ENCODE results near the gene TEDC2. TPM values are rescaled to one million over a fixed set of nuclear protein-coding genes. Genes with fewer than 3 reads are reported as not detected.

TEDC2 gene
- total RNA-seq, 2 experiments from 2014 or later, result 48.0 to 110 TPM

- Histone ChIP-seq H3K79me2 (ENCODE audit: insufficient read depth, low read depth, low read length) (peaks cover 19% of the 10 kb centered on the region; the same call in 1 of the 2 replicates), H4K20me1 (ENCODE audit: insufficient read depth, low read length) (peaks cover 6% of the 10 kb centered on the region; the same call in 1 of the 2 replicates), H3K4me2 (ENCODE audit: low read length) (no peak overlapping the region), H2AFZ (ENCODE audit: low read length) (no peak overlapping the region), H3K36me3 (ENCODE audit: insufficient read depth, low read length) (peaks cover 12% of the 10 kb centered on the region; the same call in 1 of the 2 replicates), H3K4me3 (ENCODE audit: low read depth, low read length, poor library complexity, severe bottlenecking) (no peak overlapping the region), H3K27ac (ENCODE audit: low read depth, low read length, poor library complexity, severe bottlenecking) (no peak overlapping the region), H3K9me3 (ENCODE audit: low read length) (no peaks in the 10 kb centered on the region), H3K4me1 (ENCODE audit: insufficient read depth, low read length, poor library complexity, severe bottlenecking) (peaks cover 10% of the 10 kb centered on the region), H3K9me2 (ENCODE audit: insufficient read depth, low read length) (no peaks in the 10 kb centered on the region)
- no peak for DNase-seq (ENCODE audit: low spot score)
- BruUV-seq (replicated peaks), result no TSS peak
- no peak for TF ChIP-seq CTCF (conservative IDR thresholded peaks at IDR 0.05; ENCODE audit: low read length)
- no peak for TF ChIP-seq EZH2phosphoT487 (IDR thresholded peaks at IDR 0.05; ENCODE audit: borderline replicate concordance, low read depth, low read length)
- CTCF ChIA-PET (ENCODE audit: unreplicated experiment), result no interaction called here
- intact Hi-C loops (cut with micrococcal nuclease; ENCODE audit: unreplicated experiment), result no loop called here
- POLR2A ChIA-PET, result interaction anchor here (0.7 kb wide), 1 partner anchor 1811 kb away, joined by 3 read pairs; no protein-coding TSS in a partner anchor
Measured at GRCh38 chr16:2480948-2481347, 21.0 kb downstream of the TEDC2 start.

DNA sequence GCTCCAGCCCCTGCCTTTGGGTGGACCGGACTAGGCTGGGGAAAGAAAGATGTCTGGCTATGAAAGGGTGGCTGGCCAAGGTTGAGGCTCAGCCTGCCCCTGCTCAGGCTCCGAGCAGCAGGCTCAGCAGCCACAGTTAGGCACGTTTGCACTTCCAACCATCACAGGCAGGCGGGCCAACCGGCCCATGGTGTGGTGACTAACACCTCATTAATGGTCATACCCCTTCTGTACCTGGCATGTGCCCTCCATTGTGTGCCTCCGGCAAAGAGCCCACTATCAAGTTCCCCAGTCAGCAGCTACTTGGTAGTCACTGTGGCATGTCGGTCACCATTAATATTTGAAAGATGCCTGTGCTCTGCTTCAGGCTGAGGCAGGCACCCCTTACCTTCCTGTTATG, 21.8 kb downstream of the TEDC2 start:
- BruUV-seq (replicated peaks), result no TSS peak
- Histone ChIP-seq H3K4me3 (ENCODE audit: low read depth, low read length, poor library complexity, severe bottlenecking) (no peak overlapping the region), H3K79me2 (ENCODE audit: insufficient read depth, low read depth, low read length) (0 out of 2 replicates have a peak, but pooled peaks cover 12% of the 10 kb centered on the region), H3K4me2 (ENCODE audit: low read length) (no peak overlapping the region), H3K27ac (ENCODE audit: low read depth, low read length, poor library complexity, severe bottlenecking) (no peak overlapping the region), H4K20me1 (ENCODE audit: insufficient read depth, low read length) (no peaks in the 10 kb centered on the region), H3K9me3 (ENCODE audit: low read length) (no peaks in the 10 kb centered on the region), H3K9me2 (ENCODE audit: insufficient read depth, low read length) (no peaks in the 10 kb centered on the region), H2AFZ (ENCODE audit: low read length) (no peak overlapping the region), H3K36me3 (ENCODE audit: insufficient read depth, low read length) (peaks cover 12% of the 10 kb centered on the region; the same call in 1 of the 2 replicates), H3K4me1 (ENCODE audit: insufficient read depth, low read length, poor library complexity, severe bottlenecking) (peaks cover 5% of the 10 kb centered on the region)
- DNase-seq (ENCODE audit: low spot score), result no peak
- ChIA-PET POLR2A (no interaction called here), CTCF (ENCODE audit: unreplicated experiment) (no interaction called here)
- TF ChIP-seq EZH2phosphoT487 (IDR thresholded peaks at IDR 0.05; ENCODE audit: borderline replicate concordance, low read depth, low read length) (no peak), CTCF (conservative IDR thresholded peaks at IDR 0.05; ENCODE audit: low read length) (no peak)
- intact Hi-C loops (cut with micrococcal nuclease; ENCODE audit: unreplicated experiment), result no loop called here

- no TSS peak for BruUV-seq (replicated peaks)
Measured at GRCh38 chr16:2482249-2482648, 22.3 kb downstream of the TEDC2 start.

More at GRCh38 chr16:2482249-2482648, 22.3 kb downstream of the TEDC2 start:
- Histone ChIP-seq H3K27ac (ENCODE audit: low read depth, low read length, poor library complexity, severe bottlenecking) (no peak overlapping the region), H3K4me1 (ENCODE audit: insufficient read depth, low read length, poor library complexity, severe bottlenecking) (peaks cover 6% of the 10 kb centered on the region), H3K4me2 (ENCODE audit: low read length) (no peak overlapping the region), H2AFZ (ENCODE audit: low read length) (no peak overlapping the region), H3K36me3 (ENCODE audit: insufficient read depth, low read length) (peaks cover 6% of the 10 kb centered on the region; the same call in 1 of the 2 replicates), H3K9me2 (ENCODE audit: insufficient read depth, low read length) (no peaks in the 10 kb centered on the region), H3K9me3 (ENCODE audit: low read length) (no peaks in the 10 kb centered on the region), H4K20me1 (ENCODE audit: insufficient read depth, low read length) (no peaks in the 10 kb centered on the region), H3K79me2 (ENCODE audit: insufficient read depth, low read depth, low read length) (0 out of 2 replicates have a peak, but pooled peaks cover 10% of the 10 kb centered on the region), H3K4me3 (ENCODE audit: low read depth, low read length, poor library complexity, severe bottlenecking) (no peak overlapping the region)
- ChIA-PET POLR2A (no interaction called here), CTCF (ENCODE audit: unreplicated experiment) (no interaction called here)
- TF ChIP-seq CTCF (conservative IDR thresholded peaks at IDR 0.05; ENCODE audit: low read length) (no peak), EZH2phosphoT487 (IDR thresholded peaks at IDR 0.05; ENCODE audit: borderline replicate concordance, low read depth, low read length) (no peak)
- intact Hi-C loops (cut with micrococcal nuclease; ENCODE audit: unreplicated experiment), result no loop called here
- DNase-seq (ENCODE audit: low spot score), result no peak
